Mucosa of stomach (tissue), 1 donor: Measurements from ENCODE around the gene RALA.

Source experiments
- H3K27me3 ChIP-seq: one replicate; pipeline ENCODE4 v1.7.0; 2013; ENCODE audit warnings: mild to moderate bottlenecking, low read length; ENCODE audit not compliant: control insufficient read depth, insufficient read depth
- H3K36me3 ChIP-seq: one replicate; pipeline ENCODE4 v1.7.0; 2013; ENCODE audit warnings: low read length; ENCODE audit not compliant: control insufficient read depth, insufficient read depth
- H3K4me1 ChIP-seq: one replicate; pipeline ENCODE4 v1.7.0; 2013; ENCODE audit warnings: mild to moderate bottlenecking, low read length; ENCODE audit not compliant: control insufficient read depth, insufficient read depth
- H3K4me3 ChIP-seq: one replicate; pipeline ENCODE4 v1.7.0; 2013; ENCODE audit warnings: low read length
- H3K9ac ChIP-seq: one replicate; pipeline ENCODE4 v1.7.0; 2013; ENCODE audit warnings: mild to moderate bottlenecking, low read length, moderate library complexity
- H3K9me3 ChIP-seq: one replicate; pipeline ENCODE4 v1.7.0; 2013; ENCODE audit warnings: mild to moderate bottlenecking, low read length, moderate library complexity; ENCODE audit not compliant: control insufficient read depth
- donor health status: Pancreatic carcinoma.

The RALA gene

GRCh38 chr7:39696631-39697030, 73.3 kb downstream of the RALA start:
- no peaks in the 10 kb centered on the region for H3K36me3 ChIP-seq
- no peaks in the 10 kb centered on the region for H3K9me3 ChIP-seq
- no peak overlapping the region for H3K4me3 ChIP-seq
- peaks cover 6% of the 10 kb centered on the region for H3K4me1 ChIP-seq
- H3K9ac ChIP-seq, result no peak overlapping the region
- no peaks in the 10 kb centered on the region for H3K27me3 ChIP-seq

- no peaks in the 10 kb centered on the region for H3K36me3 ChIP-seq
- peaks cover 11% of the 10 kb centered on the region for H3K4me1 ChIP-seq
- no peaks in the 10 kb centered on the region for H3K27me3 ChIP-seq
- no peak overlapping the region for H3K9ac ChIP-seq
- no peak overlapping the region for H3K4me3 ChIP-seq
- no peaks in the 10 kb centered on the region for H3K9me3 ChIP-seq
These were observed 74.1 kb downstream of the RALA start for GRCh38 chr7:39697483-39697882.

GRCh38 chr7:39700165-39700564, 76.8 kb downstream of the RALA start:
- H3K9ac ChIP-seq, result no peak overlapping the region
- H3K4me1 ChIP-seq, result peaks cover 14% of the 10 kb centered on the region
- no peaks in the 10 kb centered on the region for H3K27me3 ChIP-seq
- no peaks in the 10 kb centered on the region for H3K9me3 ChIP-seq
- no peak overlapping the region for H3K4me3 ChIP-seq
- no peaks in the 10 kb centered on the region for H3K36me3 ChIP-seq

DNA sequence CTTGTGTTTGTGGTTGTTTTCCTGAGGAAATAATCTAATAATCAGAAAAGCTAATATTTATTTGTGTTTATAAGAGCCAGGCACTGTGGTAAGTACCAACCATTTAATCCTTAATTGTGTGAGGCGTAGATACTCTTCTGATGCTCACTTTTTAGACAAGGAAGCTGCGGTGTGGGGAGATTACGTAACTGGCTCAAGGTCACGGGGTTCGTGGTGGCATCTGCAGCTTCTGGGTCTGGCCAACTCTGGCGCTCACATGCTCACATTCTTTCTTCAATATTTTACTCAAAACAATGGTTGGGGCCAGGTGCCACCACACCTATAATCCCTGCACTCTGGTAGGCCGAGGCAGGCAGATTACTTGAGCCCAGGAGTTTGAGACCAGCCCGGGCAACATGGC, 77.6 kb downstream of the RALA start:
- no peaks in the 10 kb centered on the region for H3K27me3 ChIP-seq
- H3K4me3 ChIP-seq, result no peak overlapping the region
- no peak overlapping the region for H3K9ac ChIP-seq
- H3K4me1 ChIP-seq, result peaks cover 14% of the 10 kb centered on the region
- no peaks in the 10 kb centered on the region for H3K36me3 ChIP-seq
- H3K9me3 ChIP-seq, result no peaks in the 10 kb centered on the region

- peaks cover 14% of the 10 kb centered on the region for H3K4me1 ChIP-seq
- no peak overlapping the region for H3K4me3 ChIP-seq
- no peaks in the 10 kb centered on the region for H3K36me3 ChIP-seq
- no peaks in the 10 kb centered on the region for H3K27me3 ChIP-seq
- H3K9ac ChIP-seq, result no peak overlapping the region
- no peaks in the 10 kb centered on the region for H3K9me3 ChIP-seq
These were observed 78.8 kb downstream of the RALA start for GRCh38 chr7:39702133-39702532.

- Histone ChIP-seq H3K27me3 (no peaks in the 10 kb centered on the region), H3K9ac (no peak overlapping the region), H3K4me3 (no peak overlapping the region), H3K9me3 (no peaks in the 10 kb centered on the region), H3K36me3 (no peaks in the 10 kb centered on the region), H3K4me1 (peaks cover 14% of the 10 kb centered on the region)
These were observed 79.8 kb downstream of the RALA start for GRCh38 chr7:39703144-39703543.

DNA sequence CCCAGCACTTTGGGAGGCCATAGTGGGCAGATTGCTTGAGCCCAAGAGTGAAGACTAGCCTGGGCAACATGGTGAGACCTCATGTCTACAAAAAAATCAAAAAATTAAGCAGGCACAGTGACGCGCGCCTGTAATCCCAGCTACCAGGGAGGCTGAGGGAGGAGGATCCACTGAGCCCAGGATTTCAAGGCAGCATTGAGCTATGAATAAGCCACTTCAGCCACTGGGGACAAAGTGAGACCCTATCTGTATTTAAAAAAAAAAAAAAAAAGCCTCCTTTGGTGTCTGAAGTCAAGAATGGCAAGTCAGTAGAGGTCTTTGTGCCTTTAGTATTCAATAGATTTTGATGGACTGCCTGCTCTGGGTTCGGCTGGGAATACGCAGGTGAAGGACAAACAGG, 85.7 kb downstream of the RALA start:
- Histone ChIP-seq H3K4me3 (no peak overlapping the region), H3K4me1 (peaks cover 7% of the 10 kb centered on the region), H3K9me3 (peaks cover 2% of the 10 kb centered on the region), H3K9ac (no peak overlapping the region), H3K36me3 (no peaks in the 10 kb centered on the region), H3K27me3 (no peaks in the 10 kb centered on the region)

- no peak overlapping the region for H3K9ac ChIP-seq
- peaks cover 8% of the 10 kb centered on the region for H3K9me3 ChIP-seq
- no peaks in the 10 kb centered on the region for H3K36me3 ChIP-seq
- no peak overlapping the region for H3K4me3 ChIP-seq
- no peaks in the 10 kb centered on the region for H3K27me3 ChIP-seq
- H3K4me1 ChIP-seq, result peaks cover 7% of the 10 kb centered on the region
These were observed 86.5 kb downstream of the RALA start for GRCh38 chr7:39709768-39710311.

GRCh38 chr7:39712751-39713150, 89.4 kb downstream of the RALA start:
- Histone ChIP-seq H3K9me3 (peaks cover 8% of the 10 kb centered on the region), H3K9ac (no peak overlapping the region), H3K4me1 (peaks cover 7% of the 10 kb centered on the region), H3K4me3 (no peak overlapping the region), H3K27me3 (no peaks in the 10 kb centered on the region), H3K36me3 (no peaks in the 10 kb centered on the region)

DNA sequence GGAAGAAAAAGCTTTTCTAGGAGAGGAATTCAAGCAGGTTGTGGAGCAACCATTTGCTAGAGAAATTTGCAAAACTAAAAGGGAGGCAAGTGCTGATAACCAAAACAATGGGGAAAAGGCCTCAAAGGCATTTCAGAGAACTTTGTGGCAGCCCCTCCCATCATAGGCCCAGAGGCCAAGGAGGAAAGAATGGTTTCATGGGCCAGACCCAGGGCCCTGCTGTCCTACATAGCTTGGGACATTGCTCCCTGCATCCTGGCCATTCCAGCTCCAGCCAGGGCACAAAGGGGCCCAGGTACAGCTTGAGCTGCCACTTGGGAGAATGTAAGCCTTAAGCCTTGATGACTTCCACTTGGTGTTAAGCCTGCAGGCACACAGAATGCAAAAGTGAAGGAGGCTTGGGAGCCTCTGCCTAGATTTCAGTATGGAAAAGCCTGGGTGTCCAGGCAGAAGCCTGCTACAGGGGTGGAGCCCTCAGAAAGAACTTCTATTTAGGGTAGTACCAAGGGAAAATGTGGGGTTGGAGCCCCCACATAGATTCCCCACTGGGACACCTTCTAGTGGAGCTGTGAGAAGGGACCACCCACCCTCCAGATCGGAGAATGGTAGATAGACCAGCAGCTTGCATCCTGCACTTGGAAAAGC, 91.2 kb downstream of the RALA start:
- Histone ChIP-seq H3K9me3 (peaks cover 8% of the 10 kb centered on the region), H3K4me1 (peaks cover 10% of the 10 kb centered on the region), H3K36me3 (no peaks in the 10 kb centered on the region), H3K27me3 (no peaks in the 10 kb centered on the region), H3K4me3 (no peak overlapping the region), H3K9ac (no peak overlapping the region)

- Histone ChIP-seq H3K4me1 (peaks cover 21% of the 10 kb centered on the region), H3K9ac (no peak overlapping the region), H3K9me3 (no peaks in the 10 kb centered on the region), H3K36me3 (no peaks in the 10 kb centered on the region), H3K4me3 (no peak overlapping the region), H3K27me3 (no peaks in the 10 kb centered on the region)
These were observed 97.2 kb downstream of the RALA start for GRCh38 chr7:39720586-39720985.

- Histone ChIP-seq H3K9ac (no peak overlapping the region), H3K4me3 (no peak overlapping the region), H3K4me1 (peaks cover 21% of the 10 kb centered on the region), H3K9me3 (no peaks in the 10 kb centered on the region), H3K36me3 (no peaks in the 10 kb centered on the region), H3K27me3 (no peaks in the 10 kb centered on the region)
These were observed 98.0 kb downstream of the RALA start for GRCh38 chr7:39721345-39721744.
